AG04450 (cell line): ENCODE data around the gene CTTN. TPM values are rescaled to one million over a fixed set of nuclear protein-coding genes. Genes with fewer than 3 reads are reported as not detected.

Experiments used
- CTCF ChIA-PET: fragments of 300-600, 350-600 bp; formaldehyde crosslinking; extraction: SDS; loops from one replicate; lab custom pipeline; 2022; ENCODE audit warnings: antibody characterized with exemption, inconsistent platforms; lab: Charles Lee
- POLR2A ChIA-PET: fragments of 350-600 bp; formaldehyde crosslinking; extraction: SDS; loops from one replicate; lab custom pipeline; 2021; ENCODE audit warnings: antibody characterized with exemption, inconsistent platforms; lab: Yijun Ruan, JAX
- DNase-seq: peaks from one replicate; pipeline ENCODE4 v3.0.0-alpha.2; 2011; ENCODE audit warnings: low read depth, low spot score
- H3K27ac ChIP-seq: one replicate; pipeline ENCODE4 v1.5.1; 2012; ENCODE audit warnings: low read depth, low read length, control low read depth
- H3K27me3 ChIP-seq: one replicate; pipeline ENCODE4 v1.6.0; 2012; ENCODE audit warnings: low read length; ENCODE audit not compliant: control insufficient read depth, insufficient read depth
- H3K4me3 ChIP-seq: 2 replicates; pipeline ENCODE4 v1.5.1; 2011; ENCODE audit warnings: mild to moderate bottlenecking, low read depth, low read length, control low read depth
- H3K9me3 ChIP-seq: 2 replicates; pipeline ENCODE4 v1.5.1; 2012; ENCODE audit warnings: low read length; ENCODE audit not compliant: control insufficient read depth, insufficient read depth
- polyA plus RNA-seq: library from polyadenylated mRNA; depleted of rRNA; stranded (reverse); fragments of >200 nt; gene quantifications from 2 replicates; pipeline ENCODE4 v1.2.3, GENCODE V29; 2011
- TF ChIP-seq, protein P1 (sequence below): IDR thresholded peaks from 2 replicates; pipeline ENCODE4 v1.5.1; 2011; ENCODE audit warnings: low read depth, low read length, control low read depth, inconsistent platforms

Gene CTTN
- polyA plus RNA-seq, 1 experiment: 180 TPM

DNA sequence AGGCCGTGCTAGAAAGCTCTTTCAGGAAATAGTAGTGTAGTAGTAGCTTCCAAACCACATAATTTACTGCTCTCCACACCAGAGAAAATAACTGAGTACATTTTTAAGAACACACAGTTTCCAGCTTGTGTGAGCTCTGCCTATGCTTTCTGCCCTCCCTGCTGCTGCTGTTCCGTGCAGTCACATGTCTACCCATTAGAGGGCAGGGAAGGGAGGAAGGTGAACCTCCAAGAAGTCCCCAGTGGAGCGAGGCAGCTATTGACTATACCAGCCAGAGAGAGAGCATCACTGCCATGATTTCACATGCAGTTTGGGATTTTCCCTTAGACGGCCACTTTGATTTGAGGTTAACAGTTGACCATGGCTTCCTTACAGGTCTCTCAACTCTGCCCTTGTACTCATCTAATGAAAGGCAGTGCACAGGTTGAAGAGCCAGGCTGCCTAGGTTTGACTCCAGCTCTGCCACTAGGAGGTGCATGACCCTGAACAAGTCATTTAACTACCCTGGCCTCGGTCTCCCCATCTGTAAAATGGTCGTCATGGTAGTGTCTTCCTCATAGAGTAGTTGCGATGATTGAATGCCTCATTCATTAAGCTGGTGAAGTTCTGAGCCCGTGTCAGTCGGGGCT is 19.7 kb upstream of the CTTN start:
- ChIA-PET POLR2A (no interaction called here), CTCF (no interaction called here)
- no peak for DNase-seq
- no peaks in the 10 kb centered on the region for H3K9me3 ChIP-seq
- H3K27ac ChIP-seq: no peak overlapping the region
- no peak overlapping the region for H3K4me3 ChIP-seq
- no peaks in the 10 kb centered on the region for H3K27me3 ChIP-seq
- TF ChIP-seq, protein P1, sequence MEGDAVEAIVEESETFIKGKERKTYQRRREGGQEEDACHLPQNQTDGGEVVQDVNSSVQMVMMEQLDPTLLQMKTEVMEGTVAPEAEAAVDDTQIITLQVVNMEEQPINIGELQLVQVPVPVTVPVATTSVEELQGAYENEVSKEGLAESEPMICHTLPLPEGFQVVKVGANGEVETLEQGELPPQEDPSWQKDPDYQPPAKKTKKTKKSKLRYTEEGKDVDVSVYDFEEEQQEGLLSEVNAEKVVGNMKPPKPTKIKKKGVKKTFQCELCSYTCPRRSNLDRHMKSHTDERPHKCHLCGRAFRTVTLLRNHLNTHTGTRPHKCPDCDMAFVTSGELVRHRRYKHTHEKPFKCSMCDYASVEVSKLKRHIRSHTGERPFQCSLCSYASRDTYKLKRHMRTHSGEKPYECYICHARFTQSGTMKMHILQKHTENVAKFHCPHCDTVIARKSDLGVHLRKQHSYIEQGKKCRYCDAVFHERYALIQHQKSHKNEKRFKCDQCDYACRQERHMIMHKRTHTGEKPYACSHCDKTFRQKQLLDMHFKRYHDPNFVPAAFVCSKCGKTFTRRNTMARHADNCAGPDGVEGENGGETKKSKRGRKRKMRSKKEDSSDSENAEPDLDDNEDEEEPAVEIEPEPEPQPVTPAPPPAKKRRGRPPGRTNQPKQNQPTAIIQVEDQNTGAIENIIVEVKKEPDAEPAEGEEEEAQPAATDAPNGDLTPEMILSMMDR: peak; percentile 27

DNA sequence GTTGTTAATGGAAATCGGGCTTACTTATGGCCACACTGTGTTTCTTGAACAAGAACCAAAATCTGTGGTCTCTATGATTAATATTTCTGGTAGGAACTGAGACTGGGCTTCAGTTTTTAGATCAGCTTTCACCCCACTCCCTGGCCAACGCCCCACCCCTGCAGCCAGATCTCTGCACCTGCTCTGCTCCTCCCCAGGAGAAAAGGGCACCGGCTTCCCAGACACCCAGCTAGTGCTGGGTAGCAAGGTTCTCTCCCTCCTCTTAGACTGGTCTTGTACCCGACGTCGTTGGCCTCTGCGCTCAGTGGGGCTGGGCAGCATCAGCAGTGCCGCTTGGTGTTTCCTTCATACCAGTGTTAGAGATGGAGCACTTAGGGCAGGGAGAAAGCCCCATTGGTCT is 17.0 kb upstream of the CTTN start:
- Histone ChIP-seq H3K9me3 (no peaks in the 10 kb centered on the region), H3K27ac (peak overlapping the region; percentile 84), H3K27me3 (no peaks in the 10 kb centered on the region), H3K4me3 (no peak overlapping the region)
- POLR2A ChIA-PET: interaction anchor here (1.2 to 2.4 kb wide), 2 partner anchors 17 to 43 kb away, joined by 3 to 17 read pairs; partner anchors contain the start of gene CTTN
- TF ChIP-seq, protein P1: no peak
- DNase-seq: no peak
- CTCF ChIA-PET: no interaction called here

DNA sequence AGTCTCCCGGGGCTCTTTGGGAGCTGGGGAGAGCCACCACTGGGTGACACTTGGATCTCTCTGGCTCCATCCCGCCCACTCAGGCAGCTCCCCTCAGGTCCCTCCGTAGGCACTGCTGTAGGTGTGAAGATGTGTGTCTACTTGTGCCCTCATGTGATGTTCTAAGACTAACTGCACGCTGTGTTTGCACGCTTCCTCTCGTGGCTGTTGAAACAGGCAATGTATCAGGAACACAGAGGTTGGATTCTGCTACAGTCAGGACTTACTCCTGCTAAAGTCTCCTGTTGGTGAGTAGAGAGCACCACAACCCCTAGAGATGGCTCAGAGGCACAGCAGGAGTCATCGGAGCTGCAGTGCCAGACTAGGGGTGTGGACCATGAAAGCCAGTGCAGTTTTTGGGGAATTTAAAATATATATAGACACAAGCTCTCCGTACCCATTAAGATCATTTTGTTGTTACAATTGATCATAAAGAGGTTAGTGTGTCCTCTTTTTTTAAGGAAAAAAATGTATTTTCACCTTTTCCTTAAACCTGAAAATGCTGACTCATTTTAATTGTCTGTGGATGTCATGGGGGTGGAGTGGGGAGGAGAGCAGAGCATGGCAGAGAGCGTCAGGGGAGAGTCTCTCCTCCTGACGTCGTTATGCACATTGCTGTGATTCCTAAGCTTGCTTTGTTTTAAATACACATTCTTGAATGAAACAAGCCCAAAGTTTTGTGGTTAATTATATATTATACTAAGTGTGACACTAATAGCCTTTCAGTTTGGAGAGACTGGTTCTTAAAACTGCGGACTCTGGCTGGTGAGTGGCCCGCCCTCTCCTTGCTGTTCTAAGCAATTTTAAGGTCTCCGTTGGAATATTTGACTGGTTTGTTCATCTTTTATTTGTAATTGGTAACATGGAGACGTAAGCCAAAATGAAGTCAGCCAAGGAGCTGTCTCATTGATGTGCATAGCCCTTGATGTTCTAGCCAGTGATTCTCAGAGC is 16.2 kb upstream of the CTTN start:
- ChIA-PET POLR2A (interaction anchor here (1.2 to 2.4 kb wide), 3 partner anchors 15 to 42 kb away, joined by 3 to 17 read pairs (median 7); partner anchors contain the start of gene CTTN), CTCF (interaction anchor here (0.5 kb wide), 1 partner anchor 51 kb away, joined by 3 read pairs; no protein-coding TSS in a partner anchor)
- no peaks in the 10 kb centered on the region for H3K27me3 ChIP-seq
- peak overlapping the region; percentile 29; the same call in 1 of the 2 replicates for H3K4me3 ChIP-seq
- no peaks in the 10 kb centered on the region for H3K9me3 ChIP-seq
- TF ChIP-seq, protein P1: peak; percentile 33
- DNase-seq: peak; percentile 64
- H3K27ac ChIP-seq: peak overlapping the region; percentile 84

DNA sequence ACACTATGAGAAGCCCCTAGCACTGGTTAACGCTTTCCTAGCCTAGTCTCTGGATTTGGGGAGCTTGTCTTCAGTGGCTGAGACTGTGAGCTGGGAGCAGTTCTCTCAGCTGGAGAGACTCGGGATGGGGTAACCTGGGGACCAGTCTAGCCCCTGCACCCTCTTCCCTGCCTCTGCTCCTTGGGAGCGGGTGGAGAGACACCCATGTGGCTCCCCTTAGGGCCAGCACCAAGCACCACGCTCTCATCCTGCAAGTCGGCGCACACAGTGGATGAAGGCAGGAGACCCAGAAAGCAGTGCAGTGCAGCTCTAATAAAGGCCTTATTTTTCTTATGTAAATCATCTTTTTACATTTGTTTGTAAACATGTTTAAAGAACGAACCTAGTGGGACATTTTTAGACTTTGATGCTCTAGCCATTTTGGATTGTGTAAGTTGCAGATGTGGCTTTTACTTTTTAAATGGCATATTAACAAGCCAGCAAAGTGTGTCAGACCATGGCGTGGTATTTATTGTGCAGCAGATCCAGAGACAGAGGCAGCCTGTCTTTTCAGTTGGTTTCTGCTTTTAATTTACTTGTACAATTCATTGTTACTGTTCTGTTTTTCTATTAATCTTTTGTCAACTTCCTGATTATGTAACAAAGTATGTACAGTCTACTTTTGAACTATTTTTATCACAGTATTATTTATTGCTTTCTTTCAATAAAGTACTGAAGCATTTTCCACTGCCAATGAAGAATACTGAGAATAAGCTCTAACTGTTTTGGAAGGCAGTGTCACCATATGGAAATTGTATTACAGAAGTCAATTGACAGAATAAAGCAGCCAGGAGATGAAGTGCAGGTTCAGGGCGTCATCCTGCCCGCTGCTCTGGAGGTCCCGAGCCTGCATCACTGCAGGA is 14.4 kb upstream of the CTTN start:
- Histone ChIP-seq H3K27me3 (no peaks in the 10 kb centered on the region), H3K4me3 (no peak overlapping the region), H3K27ac (peak overlapping the region; percentile 12), H3K9me3 (no peaks in the 10 kb centered on the region)
- CTCF ChIA-PET: no interaction called here
- POLR2A ChIA-PET: no interaction called here
- TF ChIP-seq, protein P1: no peak
- no peak for DNase-seq
